ENCODE measurements around the gene SMIM35. TPM values are rescaled to one million over a fixed set of nuclear protein-coding genes. Genes with fewer than 3 reads are reported as not detected.
"Not testable (repeated sequence)": the region's sequence is repeated elsewhere in the genome, so short reads cannot be mapped to it uniquely, and the experiment has no call there.

The SMIM35 gene
- total RNA-seq, 3 donors from 2014 or later (not counting 1 experiment from before 2014, with no cell fraction given): 0.30 to 0.68 (median 0.33) TPM

- DNase-seq: no peak
- no peaks in the 10 kb centered on the region for H3K9me3 Mint-ChIP-seq
- H3K4me1 Mint-ChIP-seq: peaks cover 8 to 14% of the 10 kb centered on the region in 2 donors
- ATAC-seq: no peak
- peaks cover 0 to 7% of the 10 kb centered on the region in 2 donors for H3K27me3 Mint-ChIP-seq (ENCODE audit: low read depth in 2 of 2)
- TF ChIP-seq CTCF (IDR thresholded peaks at IDR 0.05): no peak
- Histone ChIP-seq H3K4me3 (ENCODE audit: low read length) (no peak overlapping the region), H3K4me1 (ENCODE audit: control insufficient read depth, insufficient read depth, low read length) (peaks cover 6% of the 10 kb centered on the region), H3K36me3 (ENCODE audit: control insufficient read depth, insufficient read depth, low read length) (no peaks in the 10 kb centered on the region), H3K9me3 (ENCODE audit: control insufficient read depth, insufficient read depth, low read length) (no peaks in the 10 kb centered on the region), H3K27ac (ENCODE audit: low read length) (no peak overlapping the region), H3K27me3 (ENCODE audit: control insufficient read depth, insufficient read depth, low read length) (no peaks in the 10 kb centered on the region)
- 36% methylated on average over 3 of the region's 3 CpGs for WGBS (ENCODE audit: insufficient coverage)
- no peaks in the 10 kb centered on the region for H3K36me3 Mint-ChIP-seq
- intact Hi-C loops (cut with micrococcal nuclease): no loop called here
- no peak overlapping the region for H3K27ac Mint-ChIP-seq
- H3K4me3 Mint-ChIP-seq: no peak overlapping the region
These were observed 21.4 kb downstream of the SMIM35 start for GRCh38 chr11:118065384-118065783.

- H3K27ac Mint-ChIP-seq: no peak overlapping the region
- H3K36me3 Mint-ChIP-seq: no peaks in the 10 kb centered on the region
- no peaks in the 10 kb centered on the region for H3K27me3 ChIP-seq (ENCODE audit: control insufficient read depth, insufficient read depth, low read length)
- intact Hi-C loops (cut with micrococcal nuclease): no loop called here
- no peak overlapping the region for H3K4me3 Mint-ChIP-seq
- H3K4me3 ChIP-seq (ENCODE audit: low read length): no peak overlapping the region
- ATAC-seq (no peak), DNase-seq (no peak)
- WGBS (ENCODE audit: insufficient coverage): 94% methylated on average over 9 of the region's 9 CpGs
- TF ChIP-seq CTCF (IDR thresholded peaks at IDR 0.05): no peak
- H3K4me1 Mint-ChIP-seq: peaks cover 8 to 14% of the 10 kb centered on the region in 2 donors
- H3K36me3 ChIP-seq (ENCODE audit: control insufficient read depth, insufficient read depth, low read length): no peaks in the 10 kb centered on the region
- no peaks in the 10 kb centered on the region for H3K9me3 Mint-ChIP-seq
- H3K27ac ChIP-seq (ENCODE audit: low read length): no peak overlapping the region
- H3K27me3 Mint-ChIP-seq (ENCODE audit: low read depth in 2 of 2): peaks cover 0 to 7% of the 10 kb centered on the region in 2 donors
- H3K9me3 ChIP-seq (ENCODE audit: control insufficient read depth, insufficient read depth, low read length): no peaks in the 10 kb centered on the region
- peaks cover 6% of the 10 kb centered on the region for H3K4me1 ChIP-seq (ENCODE audit: control insufficient read depth, insufficient read depth, low read length)
These were observed 21.8 kb downstream of the SMIM35 start for GRCh38 chr11:118064956-118065355.

- H3K4me1 ChIP-seq (ENCODE audit: control insufficient read depth, insufficient read depth, low read length); ATAC-seq; intact Hi-C loops (cut with micrococcal nuclease); H3K27me3 ChIP-seq (ENCODE audit: control insufficient read depth, insufficient read depth, low read length); H3K4me3 ChIP-seq (ENCODE audit: low read length); DNase-seq; H3K4me3 Mint-ChIP-seq; H3K36me3 ChIP-seq (ENCODE audit: control insufficient read depth, insufficient read depth, low read length); H3K27ac Mint-ChIP-seq; H3K9me3 Mint-ChIP-seq; H3K9me3 ChIP-seq (ENCODE audit: control insufficient read depth, insufficient read depth, low read length); H3K27ac ChIP-seq (ENCODE audit: low read length); H3K27me3 Mint-ChIP-seq (ENCODE audit: low read depth in 2 of 2); H3K36me3 Mint-ChIP-seq: not testable (repeated sequence)
- 93% methylated on average over 5 of the region's 5 CpGs for WGBS (ENCODE audit: insufficient coverage)
- peaks cover 8 to 19% of the 10 kb centered on the region in 2 donors for H3K4me1 Mint-ChIP-seq
These were observed 24.1 kb downstream of the SMIM35 start for GRCh38 chr11:118062631-118063030.

- intact Hi-C loops (cut with micrococcal nuclease); H3K27ac ChIP-seq (ENCODE audit: low read length); H3K9me3 Mint-ChIP-seq; ATAC-seq; H3K4me3 ChIP-seq (ENCODE audit: low read length); H3K27ac Mint-ChIP-seq; H3K27me3 ChIP-seq (ENCODE audit: control insufficient read depth, insufficient read depth, low read length); H3K9me3 ChIP-seq (ENCODE audit: control insufficient read depth, insufficient read depth, low read length); H3K36me3 Mint-ChIP-seq; DNase-seq; H3K4me1 ChIP-seq (ENCODE audit: control insufficient read depth, insufficient read depth, low read length); H3K4me3 Mint-ChIP-seq; H3K36me3 ChIP-seq (ENCODE audit: control insufficient read depth, insufficient read depth, low read length): not testable (repeated sequence)
- Mint-ChIP-seq H3K27me3 (ENCODE audit: low read depth in 2 of 2) (peaks cover 2 to 12% of the 10 kb centered on the region in 2 donors), H3K4me1 (peaks cover 8 to 21% of the 10 kb centered on the region in 2 donors)
- 85% methylated on average over 5 of the region's 5 CpGs for WGBS (ENCODE audit: insufficient coverage)
These were observed 24.6 kb downstream of the SMIM35 start for GRCh38 chr11:118062181-118062580.

Data from natural killer cell (primary cell).